Thyroid gland (tissue), 4 donors: ENCODE data around the gene TDRD7. TPM values are rescaled to one million over a fixed set of nuclear protein-coding genes. Genes with fewer than 3 reads are reported as not detected.

Experiments used
- DNase-seq, 2 donors: peaks; one replicate each; pipeline ENCODE4 v3.0.0-alpha.2; 2019
- H3K27ac ChIP-seq, 3 donors: fragments of 200-600 bp; sonication (generic); 1 replicate in 2 of 3; 2 replicates in 1 of 3; pipeline ENCODE4 v1.5.1; 2016 to 2019; ENCODE audit warnings: mild to moderate bottlenecking in 1 of 3, moderate library complexity in 1 of 3
- H3K27me3 ChIP-seq: fragments of 200-600 bp; sonication (generic); one replicate; pipeline ENCODE4 v1.5.1; 2019
- H3K36me3 ChIP-seq, 2 donors: fragments of 200-600 bp; sonication (generic); one replicate each; pipeline ENCODE4 v1.5.1; 2016 to 2019
- H3K4me1 ChIP-seq, 2 donors: fragments of 200-600 bp; sonication (generic); one replicate each; pipeline ENCODE4 v1.5.1; 2017 to 2019
- H3K4me3 ChIP-seq, 3 donors: fragments of 200-600 bp; sonication (generic); replicated peaks in 1 of 3; 1 replicate in 2 of 3; 2 replicates in 1 of 3; pipeline ENCODE4 v1.5.1; 2016; ENCODE audit warnings: mild to moderate bottlenecking in 1 of 3
- H3K9me3 ChIP-seq: fragments of 200-600 bp; sonication (generic); one replicate; pipeline ENCODE4 v1.5.1; 2017
- CTCF ChIP-seq, 6 experiments: fragments of 200-600 bp in 3 of 6; fragments of 450-650 bp in 3 of 6; sonication (generic) in 3 of 6; IDR thresholded peaks; one replicate each; pipeline ENCODE4 v1.5.1; 2016 to 2019; ENCODE audit warnings: antibody characterized with exemption in 6 of 6, mild to moderate bottlenecking in 2 of 6, inconsistent platforms in 1 of 6, moderate library complexity in 1 of 6
- POLR2A ChIP-seq, 2 donors: fragments of 450-650 bp; IDR thresholded peaks; one replicate each; pipeline ENCODE4 v1.6.1; 2017; ENCODE audit warnings: antibody characterized with exemption in 2 of 2, mild to moderate bottlenecking in 2 of 2, moderate library complexity in 1 of 2
- WGBS, 2 donors: methylation state at CpG; one replicate each; pipeline ENCODE4 v1.1.5; 2017; 5-methylcytosine and 5-hydroxymethylcytosine counted together
- intact Hi-C: fragments of 100-400 bp; cut with DNase I; formaldehyde crosslinking; loops from one replicate; pipeline ENCODE4 v1.15.1; 2023
- total RNA-seq, 4 donors: library from RNA; depleted of rRNA; stranded (reverse); fragments of >200 nt; gene quantifications; one replicate each; pipeline ENCODE4 v1.2.3, GENCODE V29; 2016

TDRD7 gene
- total RNA-seq, 4 donors from 2014 or later: 9.9 to 12.8 (median 11.4) TPM

DNA sequence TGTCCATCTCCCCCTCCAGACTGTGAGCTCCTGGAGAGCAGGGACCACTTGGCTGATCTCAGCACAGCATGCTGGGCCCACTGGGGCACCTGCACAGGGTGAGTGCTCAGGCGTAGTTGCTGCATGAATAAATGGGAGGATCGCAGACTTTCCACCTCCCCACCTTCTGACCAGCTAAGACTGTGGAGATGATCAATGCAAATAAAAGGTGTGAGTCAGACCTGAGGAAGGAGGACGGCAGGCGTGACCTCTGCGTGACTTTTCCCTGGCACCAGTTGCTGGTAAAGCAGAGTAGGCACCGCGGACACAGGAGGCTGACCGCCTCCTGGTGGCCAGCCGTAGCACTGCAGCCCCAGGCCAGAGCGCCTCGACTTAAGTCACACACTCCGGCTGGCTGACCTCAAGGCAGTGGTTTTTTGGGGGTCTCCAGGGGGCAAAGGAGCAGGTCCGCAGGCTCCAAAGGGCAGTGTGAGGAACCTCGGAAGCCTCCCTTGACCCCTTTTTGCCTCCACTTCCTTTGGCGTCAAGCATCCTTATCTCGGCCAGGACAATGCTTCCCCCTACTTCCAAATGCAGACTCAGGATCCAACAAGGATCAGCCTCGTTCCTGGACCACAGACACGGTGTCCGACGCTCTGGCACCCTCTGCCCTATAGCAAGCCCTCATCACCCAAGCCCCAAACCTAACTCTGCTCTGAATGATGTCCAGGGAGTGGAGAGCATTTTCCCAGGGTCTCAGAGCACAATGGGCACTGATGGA is 12.7 kb upstream of the TDRD7 start:
- Histone ChIP-seq H3K27ac (no peak overlapping the region), H3K4me3 (no peak overlapping the region), H3K27me3 (no peaks in the 10 kb centered on the region), H3K9me3 (no peaks in the 10 kb centered on the region), H3K36me3 (no peaks in the 10 kb centered on the region), H3K4me1 (no peaks in the 10 kb centered on the region)
- TF ChIP-seq POLR2A (IDR thresholded peaks at IDR 0.05) (no peak), CTCF (IDR thresholded peaks at IDR 0.05) (peak; percentile 92 to 98 (median 95))
- DNase-seq: peak; percentile 83 to 88
- WGBS, 2 donors: 34 to 39% methylated on average over 17 to 19 of the region's 20 CpGs
- intact Hi-C loops: loop anchor here (5.0 kb wide), 1 partner anchor 542 kb away; no protein-coding TSS in a partner anchor

DNA sequence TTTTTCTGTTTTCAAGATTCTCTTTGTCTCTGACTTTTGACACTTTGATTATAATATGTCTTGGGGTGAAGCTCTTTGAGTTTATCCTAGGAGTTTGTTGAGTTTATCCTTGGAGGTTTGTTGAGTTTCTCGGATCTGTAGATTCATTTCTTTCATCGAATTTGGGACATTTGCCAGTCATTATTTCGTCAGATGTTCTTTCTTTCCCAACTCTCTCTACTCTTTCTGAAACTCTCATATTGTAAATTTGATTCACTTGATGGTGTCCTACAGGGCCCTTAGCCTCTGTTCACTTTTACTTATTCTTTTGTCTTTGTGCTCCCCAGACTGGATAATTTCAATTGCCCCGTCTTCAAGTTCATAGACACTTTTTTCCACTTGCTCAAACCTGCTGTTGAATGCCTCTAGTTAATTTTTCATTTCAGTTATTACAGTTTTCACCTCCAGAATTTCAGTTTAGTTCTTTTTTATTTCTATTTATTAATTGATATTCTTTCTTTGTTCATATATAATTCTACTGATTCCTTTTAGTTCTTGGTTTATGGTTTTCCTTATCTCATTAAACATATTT is 8.1 kb upstream of the TDRD7 start:
- 92 to 96% methylated on average over 4 of the region's 4 CpGs for WGBS, 2 donors

DNA sequence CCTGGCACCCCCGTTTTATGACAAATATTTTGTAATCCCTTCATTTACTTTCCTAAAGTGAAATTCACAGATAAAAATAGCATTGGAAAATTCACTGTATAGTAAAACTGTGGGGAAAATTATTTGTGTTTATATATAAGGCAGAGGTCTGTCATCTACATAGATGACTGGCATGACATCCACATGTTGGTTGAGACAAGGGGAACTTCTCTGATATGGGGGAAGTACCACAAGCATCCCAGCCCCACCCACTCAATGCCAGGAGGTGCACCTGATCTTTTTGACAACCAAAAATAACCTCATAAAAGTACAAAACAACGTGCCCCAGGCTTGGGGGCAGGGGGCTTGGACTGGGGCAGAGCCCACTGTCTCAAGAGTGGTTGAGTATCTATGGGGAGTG is 6.3 kb upstream of the TDRD7 start:
- Histone ChIP-seq H3K36me3 (no peaks in the 10 kb centered on the region), H3K27ac (no peak overlapping the region), H3K9me3 (no peaks in the 10 kb centered on the region), H3K4me3 (no peak overlapping the region), H3K27me3 (no peaks in the 10 kb centered on the region), H3K4me1 (no peaks in the 10 kb centered on the region)
- no peak for TF ChIP-seq POLR2A (IDR thresholded peaks at IDR 0.05)
- no peak for TF ChIP-seq CTCF (IDR thresholded peaks at IDR 0.05)
- intact Hi-C loops: no loop called here
- WGBS, 2 donors: 51 to 52% methylated on average over 2 of the region's 2 CpGs
- no peak for DNase-seq

More for the DNA sequence above, 8.1 kb upstream of the TDRD7 start:
- TF ChIP-seq POLR2A (IDR thresholded peaks at IDR 0.05) (no peak), CTCF (IDR thresholded peaks at IDR 0.05) (no peak)
- Histone ChIP-seq H3K36me3 (no peaks in the 10 kb centered on the region), H3K4me1 (no peaks in the 10 kb centered on the region), H3K27me3 (no peaks in the 10 kb centered on the region), H3K27ac (no peak overlapping the region), H3K9me3 (no peaks in the 10 kb centered on the region), H3K4me3 (no peak overlapping the region)
- DNase-seq: no peak
- intact Hi-C loops: no loop called here

DNA sequence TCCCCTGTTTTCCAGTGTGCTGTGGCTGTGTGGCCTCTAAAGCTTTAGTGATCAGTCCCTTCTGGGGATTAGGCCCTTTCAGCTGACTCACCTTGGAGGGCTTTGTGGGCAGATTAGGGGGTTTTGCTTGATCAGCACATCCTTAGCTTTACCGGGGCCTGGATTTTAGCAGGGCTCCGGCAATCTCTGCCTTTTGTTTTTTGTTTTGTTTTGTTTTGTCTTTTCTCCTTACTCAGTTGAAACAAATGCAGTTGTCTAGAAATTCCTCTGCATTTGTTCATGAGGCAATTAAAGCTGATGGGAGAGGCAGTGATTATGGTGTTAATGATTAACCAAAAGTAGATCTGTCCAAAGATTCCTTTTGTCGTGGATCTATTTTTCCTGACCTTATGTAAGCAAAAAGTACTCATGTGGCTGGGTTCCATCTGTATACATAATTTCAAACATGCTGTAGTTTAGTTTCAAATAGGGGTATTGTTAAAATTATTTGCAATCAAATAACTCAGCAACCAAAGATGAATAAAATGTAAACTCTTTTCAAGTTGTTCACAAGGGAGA is 5.2 kb upstream of the TDRD7 start:
- WGBS, 2 donors: 59 to 62% methylated on average over 3 of the region's 3 CpGs
- Histone ChIP-seq H3K36me3 (no peaks in the 10 kb centered on the region), H3K27ac (no peak overlapping the region), H3K4me1 (no peaks in the 10 kb centered on the region), H3K4me3 (no peak overlapping the region), H3K9me3 (no peaks in the 10 kb centered on the region), H3K27me3 (no peaks in the 10 kb centered on the region)
- DNase-seq: no peak
- TF ChIP-seq CTCF (IDR thresholded peaks at IDR 0.05): no peak
- TF ChIP-seq POLR2A (IDR thresholded peaks at IDR 0.05): no peak
- intact Hi-C loops: no loop called here

DNA sequence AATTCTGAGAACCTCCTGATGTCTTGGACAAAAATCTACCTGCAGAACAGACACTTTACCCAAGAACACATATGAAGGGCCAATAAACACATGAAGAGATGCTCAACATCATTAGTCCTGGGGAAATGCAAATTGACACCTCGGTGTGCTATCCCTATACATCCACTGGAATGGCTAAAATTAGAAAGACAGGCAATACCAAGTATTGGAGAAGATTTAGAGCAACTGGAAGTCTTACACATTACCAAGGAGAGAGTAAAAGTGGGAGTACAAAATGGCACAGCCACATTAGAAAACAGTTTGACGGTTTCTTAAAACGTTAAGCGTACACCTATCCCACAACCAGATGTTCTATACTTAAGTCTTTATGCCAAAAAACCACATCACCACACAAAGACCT is 3.3 kb upstream of the TDRD7 start:
- intact Hi-C loops: no loop called here

More for the DNA sequence above, 3.3 kb upstream of the TDRD7 start:
- no peaks in the 10 kb centered on the region for H3K9me3 ChIP-seq
- TF ChIP-seq POLR2A (IDR thresholded peaks at IDR 0.05) (no peak), CTCF (IDR thresholded peaks at IDR 0.05) (no peak)
- DNase-seq: no peak
- H3K4me1 ChIP-seq: peaks cover 7 to 8% of the 10 kb centered on the region in 2 donors
- H3K27ac ChIP-seq: no peak overlapping the region
- no peaks in the 10 kb centered on the region for H3K36me3 ChIP-seq
- WGBS, 2 donors: 89 to 91% methylated on average over 4 of the region's 4 CpGs
- H3K27me3 ChIP-seq: no peaks in the 10 kb centered on the region
- H3K4me3 ChIP-seq: no peak overlapping the region
